Prostate gland (tissue), 2 donors: ENCODE results near the gene HNRNPLL. TPM values are rescaled to one million over a fixed set of nuclear protein-coding genes. Genes with fewer than 3 reads are reported as not detected.

Experiments used
- DNase-seq: peaks from one replicate; pipeline ENCODE4 v3.0.0-alpha.2; 2019; ENCODE audit warnings: low spot score
- H3K27ac ChIP-seq, 2 donors: fragments of 200-600 bp; sonication (generic); 2 replicates each; pipeline ENCODE4 v1.5.1; 2017 to 2019
- H3K27me3 ChIP-seq: fragments of 200-600 bp; sonication (generic); replicated peaks from 2 replicates; pipeline ENCODE4 v1.5.1; 2019; ENCODE audit not compliant: insufficient read depth
- H3K36me3 ChIP-seq, 2 donors: fragments of 200-600 bp; sonication (generic); 1 replicate in 1 of 2; 2 replicates in 1 of 2; pipeline versions ENCODE4 v1.5.1 to v1.8.1; 2017 to 2019
- H3K4me1 ChIP-seq: fragments of 200-600 bp; sonication (generic); replicated peaks from 2 replicates; pipeline ENCODE4 v1.5.1; 2019
- H3K4me3 ChIP-seq, 2 donors: fragments of 200-600 bp; sonication (generic); 2 replicates each; pipeline ENCODE4 v1.5.1; 2017 to 2019
- H3K9me3 ChIP-seq: fragments of 200-600 bp; sonication (generic); 2 replicates; pipeline ENCODE4 v1.5.1; 2017
- POLR2A ChIP-seq: fragments of 450-650 bp; IDR thresholded peaks from one replicate; pipeline ENCODE4 v1.6.1; 2016; ENCODE audit warnings: antibody characterized with exemption, mild to moderate bottlenecking
- POLR2AphosphoS5 ChIP-seq: sonication (generic); formaldehyde crosslinking; IDR thresholded peaks from one replicate; pipeline ENCODE4 v1.6.1; 2017; ENCODE audit warnings: antibody characterized with exemption
- WGBS: methylation state at CpG from one replicate; pipeline ENCODE4 v1.1.5; 2018; 5-methylcytosine and 5-hydroxymethylcytosine counted together
- intact Hi-C: fragments of 100-400 bp; cut with DNase I; formaldehyde crosslinking; loops from one replicate; pipeline ENCODE4 v1.14.2; 2022
- total RNA-seq, 2 donors: library from RNA; depleted of rRNA; stranded (reverse); fragments of >200 nt; gene quantifications; one replicate each; pipeline ENCODE4 v1.1.0, GENCODE V29; 2016
- TF ChIP-seq, protein P1 (sequence below), 4 experiments: fragments of 200-600 bp in 2 of 4; fragments of 450-650 bp in 2 of 4; sonication (generic) in 2 of 4; IDR thresholded peaks; 1 replicate in 3 of 4; 2 replicates in 1 of 4; pipeline ENCODE4 v1.5.1; 2016 to 2019; ENCODE audit warnings: antibody characterized with exemption in 4 of 4, mild to moderate bottlenecking in 2 of 4, moderate library complexity in 2 of 4

Gene HNRNPLL
- total RNA-seq, 2 donors from 2014 or later: 36.1 to 63.6 TPM

DNA sequence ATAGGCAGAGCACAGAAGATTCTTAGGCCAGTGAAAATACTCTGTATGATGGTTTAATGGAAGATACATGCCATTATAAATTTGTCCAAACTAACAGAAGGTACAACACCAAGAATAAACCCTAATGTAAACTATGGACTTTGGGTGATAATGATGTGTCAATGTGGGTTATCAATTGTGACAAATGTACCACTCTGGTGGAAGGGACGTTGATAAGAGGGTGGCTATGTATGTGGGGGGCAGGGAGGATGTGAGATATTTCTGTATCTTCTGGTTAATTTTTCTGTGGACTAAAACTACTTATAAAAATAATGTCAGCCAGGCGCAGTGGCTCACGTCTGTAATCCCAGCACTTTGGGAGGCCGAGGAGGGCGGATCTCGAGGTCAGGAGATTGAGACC is 86.2 kb downstream of the HNRNPLL start:
- Histone ChIP-seq H3K27me3 (no peaks in the 10 kb centered on the region), H3K36me3 (no peaks in the 10 kb centered on the region), H3K4me3 (no peak overlapping the region), H3K9me3 (no peaks in the 10 kb centered on the region), H3K4me1 (no peaks in the 10 kb centered on the region), H3K27ac (peak overlapping the region; percentile 65 to 76)
- 70% methylated on average over 6 of the region's 6 CpGs for WGBS
- DNase-seq: no peak
- intact Hi-C loops: no loop called here
- TF ChIP-seq POLR2AphosphoS5 (no peak), POLR2A (no peak)
- TF ChIP-seq, protein P1, sequence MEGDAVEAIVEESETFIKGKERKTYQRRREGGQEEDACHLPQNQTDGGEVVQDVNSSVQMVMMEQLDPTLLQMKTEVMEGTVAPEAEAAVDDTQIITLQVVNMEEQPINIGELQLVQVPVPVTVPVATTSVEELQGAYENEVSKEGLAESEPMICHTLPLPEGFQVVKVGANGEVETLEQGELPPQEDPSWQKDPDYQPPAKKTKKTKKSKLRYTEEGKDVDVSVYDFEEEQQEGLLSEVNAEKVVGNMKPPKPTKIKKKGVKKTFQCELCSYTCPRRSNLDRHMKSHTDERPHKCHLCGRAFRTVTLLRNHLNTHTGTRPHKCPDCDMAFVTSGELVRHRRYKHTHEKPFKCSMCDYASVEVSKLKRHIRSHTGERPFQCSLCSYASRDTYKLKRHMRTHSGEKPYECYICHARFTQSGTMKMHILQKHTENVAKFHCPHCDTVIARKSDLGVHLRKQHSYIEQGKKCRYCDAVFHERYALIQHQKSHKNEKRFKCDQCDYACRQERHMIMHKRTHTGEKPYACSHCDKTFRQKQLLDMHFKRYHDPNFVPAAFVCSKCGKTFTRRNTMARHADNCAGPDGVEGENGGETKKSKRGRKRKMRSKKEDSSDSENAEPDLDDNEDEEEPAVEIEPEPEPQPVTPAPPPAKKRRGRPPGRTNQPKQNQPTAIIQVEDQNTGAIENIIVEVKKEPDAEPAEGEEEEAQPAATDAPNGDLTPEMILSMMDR (IDR thresholded peaks at IDR 0.05): no peak

- Histone ChIP-seq H3K27ac (peak overlapping the region; percentile 65 to 76), H3K36me3 (no peaks in the 10 kb centered on the region), H3K9me3 (no peaks in the 10 kb centered on the region), H3K27me3 (no peaks in the 10 kb centered on the region), H3K4me3 (no peak overlapping the region), H3K4me1 (no peaks in the 10 kb centered on the region)
- intact Hi-C loops: no loop called here
- 83% methylated on average over 3 of the region's 3 CpGs for WGBS
- no peak for TF ChIP-seq POLR2AphosphoS5
- TF ChIP-seq, protein P1 (IDR thresholded peaks at IDR 0.05): no peak
- no peak for TF ChIP-seq POLR2A
- no peak for DNase-seq
These were observed 86.6 kb downstream of the HNRNPLL start for GRCh38 chr2:38516122-38516521.

DNA sequence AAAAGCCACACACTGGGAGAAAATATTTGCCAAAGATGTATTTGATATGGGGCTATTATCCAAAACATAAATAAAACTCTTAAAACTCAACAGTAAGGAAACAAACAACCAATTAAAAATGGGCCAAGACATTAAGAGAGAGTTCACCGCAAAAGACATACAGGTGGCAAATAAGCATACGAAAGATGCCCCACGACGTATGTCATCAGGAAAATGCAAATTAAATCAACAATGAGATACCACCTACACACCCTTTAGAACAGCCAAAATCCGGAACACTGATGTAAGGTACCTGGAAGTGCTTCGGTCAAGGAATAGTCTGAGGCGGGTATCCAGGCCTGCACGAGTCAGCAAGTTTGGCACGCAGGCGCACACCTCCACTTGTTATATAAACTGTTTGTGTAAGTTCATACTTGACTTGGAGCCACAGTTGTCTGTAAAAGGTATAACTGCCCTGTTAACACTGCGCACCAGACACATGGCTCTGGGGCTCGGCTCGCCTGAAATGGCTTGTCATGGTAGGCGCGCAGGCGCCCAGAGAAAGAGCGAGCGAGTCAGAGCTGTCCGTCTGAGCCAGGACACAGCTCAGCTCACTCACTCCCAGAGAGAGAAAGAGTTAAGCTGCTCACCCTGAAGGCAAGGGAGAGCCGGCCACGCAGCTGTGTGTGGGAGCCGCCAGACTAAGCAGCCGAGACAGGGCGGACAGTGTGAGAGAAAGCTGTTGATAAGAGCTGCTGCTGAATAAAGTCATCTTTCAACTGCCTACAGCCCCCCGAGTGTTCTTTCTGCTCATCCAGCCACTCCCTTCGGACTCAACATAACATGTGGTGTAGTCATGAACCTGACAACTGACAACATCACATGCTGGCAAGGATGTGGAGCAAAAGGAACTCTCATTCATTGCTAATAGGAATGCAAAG is 87.3 kb downstream of the HNRNPLL start:
- intact Hi-C loops: no loop called here
- H3K4me1 ChIP-seq: no peaks in the 10 kb centered on the region
- WGBS: 43% methylated on average over 26 of the region's 26 CpGs
- H3K27ac ChIP-seq: peak overlapping the region; percentile 65 to 76
- H3K27me3 ChIP-seq: no peaks in the 10 kb centered on the region
- H3K9me3 ChIP-seq: no peaks in the 10 kb centered on the region
- peak; percentile 84 for DNase-seq
- TF ChIP-seq POLR2AphosphoS5 (peak; percentile 75), POLR2A (no peak)
- peak overlapping the region; percentile 10 to 14 for H3K4me3 ChIP-seq
- H3K36me3 ChIP-seq: no peaks in the 10 kb centered on the region

- Histone ChIP-seq H3K27ac (peak overlapping the region; percentile 65 to 76), H3K4me1 (no peaks in the 10 kb centered on the region), H3K36me3 (no peaks in the 10 kb centered on the region), H3K9me3 (no peaks in the 10 kb centered on the region), H3K27me3 (no peaks in the 10 kb centered on the region), H3K4me3 (no peak overlapping the region)
- TF ChIP-seq, protein P1 (IDR thresholded peaks at IDR 0.05): no peak
- TF ChIP-seq POLR2AphosphoS5 (no peak), POLR2A (no peak)
- intact Hi-C loops: no loop called here
- 90% methylated on average over 3 of the region's 3 CpGs for WGBS
- DNase-seq: no peak
These were observed 88.0 kb downstream of the HNRNPLL start for GRCh38 chr2:38514603-38515154.

DNA sequence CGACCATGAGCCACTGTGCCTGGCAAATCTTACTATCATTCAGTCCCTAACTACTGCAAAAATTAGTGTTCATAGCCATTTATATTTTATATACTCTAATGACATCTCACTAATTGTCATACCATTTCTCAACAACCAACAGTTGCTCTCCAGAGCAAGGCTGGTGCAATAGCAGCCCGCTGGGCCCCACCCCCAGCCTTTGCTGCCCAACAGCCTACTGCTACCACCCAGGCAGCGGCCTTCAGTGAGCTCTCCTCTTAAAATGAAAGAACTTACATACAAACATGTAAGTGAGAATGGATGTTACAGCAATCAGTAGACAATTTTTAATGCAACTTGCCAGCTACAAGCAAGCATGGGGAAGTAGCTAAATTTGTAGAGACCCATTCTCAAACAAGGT is 90.5 kb downstream of the HNRNPLL start:
- DNase-seq: no peak
- Histone ChIP-seq H3K4me1 (no peaks in the 10 kb centered on the region), H3K27ac (no peak overlapping the region), H3K9me3 (no peaks in the 10 kb centered on the region), H3K27me3 (no peaks in the 10 kb centered on the region), H3K4me3 (no peak overlapping the region), H3K36me3 (no peaks in the 10 kb centered on the region)
- intact Hi-C loops: no loop called here
- TF ChIP-seq POLR2A: no peak
- TF ChIP-seq, protein P1 (IDR thresholded peaks at IDR 0.05): no peak
- no peak for TF ChIP-seq POLR2AphosphoS5
- 95% methylated on average over 3 of the region's 3 CpGs for WGBS

Other genes starting within 250 kb of the HNRNPLL start
- 10 to 100 TPM; 70.9 to 88.7 TPM for gene ATL2, start 225.7 kb downstream of the HNRNPLL start, total RNA-seq
- gene GALM, start 63.2 kb upstream of the HNRNPLL start, total RNA-seq: 10 to 100 TPM in 1 of 2 donors, 1 to 10 TPM in 1; 5.6 to 22.3 TPM
- gene SRSF7, start 148.4 kb upstream of the HNRNPLL start, total RNA-seq: 10 to 100 TPM; 73.2 to 84.4 TPM
- 1 to 10 TPM; 4.4 to 8.5 TPM for gene GEMIN6, start 175.3 kb upstream of the HNRNPLL start, total RNA-seq